DMS 273 treated with DMSO at 0.1 percent for 48 hours (cell line): Measurements from ENCODE around the gene CCL7.

ENCODE experiments used
- DNase-seq: peaks from one replicate; lab custom pipeline; 2025; lab: John Stamatoyannopoulos, UW

The CCL7 gene

DNA sequence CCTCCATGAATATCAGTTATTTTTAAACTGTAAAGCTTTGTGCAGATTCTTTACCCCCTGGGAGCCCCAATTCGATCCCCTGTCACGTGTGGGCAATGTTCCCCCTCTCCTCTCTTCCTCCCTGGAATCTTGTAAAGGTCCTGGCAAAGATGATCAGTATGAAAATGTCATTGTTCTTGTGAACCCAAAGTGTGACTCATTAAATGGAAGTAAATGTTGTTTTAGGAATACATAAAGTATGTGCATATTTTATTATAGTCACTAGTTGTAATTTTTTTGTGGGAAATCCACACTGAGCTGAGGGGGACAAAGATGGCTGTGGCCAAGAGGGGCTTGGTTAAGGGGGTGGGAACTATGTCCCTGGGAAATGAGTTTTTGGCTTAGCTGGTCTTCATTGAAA lies 17.9 kb downstream of the CCL7 start:
- no peak for DNase-seq

- DNase-seq = no peak
These were observed 20.6 kb downstream of the CCL7 start for GRCh38 chr17:34290586-34290985.

DNA sequence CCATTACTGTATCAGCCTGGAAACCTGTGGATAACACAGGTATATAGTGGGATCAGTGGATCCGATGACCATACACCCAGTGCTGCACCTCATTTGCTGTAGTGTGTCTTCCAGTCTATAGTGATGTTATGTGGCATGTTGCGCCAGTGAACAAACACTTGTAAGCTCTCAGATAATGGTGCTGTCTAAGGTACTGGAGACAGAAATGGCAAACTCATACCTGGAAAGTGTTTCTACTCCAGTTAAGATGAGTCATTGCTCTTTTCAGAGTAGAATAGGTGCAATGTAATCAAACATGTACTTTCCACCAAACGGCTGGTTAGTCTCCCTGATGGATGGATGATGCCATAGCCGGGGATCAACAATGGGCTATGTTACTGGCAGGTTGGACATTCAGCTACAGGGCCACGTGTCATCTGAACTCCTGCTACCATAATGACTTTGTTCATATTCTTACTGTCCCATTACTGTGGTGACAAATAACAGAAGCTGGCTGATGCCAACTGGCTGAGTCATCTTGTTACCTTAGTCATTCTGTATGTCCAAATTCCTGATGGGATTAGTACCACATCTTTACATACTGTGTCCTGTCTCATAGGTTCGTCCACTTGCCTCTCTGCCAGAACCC lies 21.8 kb downstream of the CCL7 start:
- DNase-seq = no peak

- no peak for DNase-seq
These were observed 29.0 kb downstream of the CCL7 start for GRCh38 chr17:34299027-34299426.

DNA sequence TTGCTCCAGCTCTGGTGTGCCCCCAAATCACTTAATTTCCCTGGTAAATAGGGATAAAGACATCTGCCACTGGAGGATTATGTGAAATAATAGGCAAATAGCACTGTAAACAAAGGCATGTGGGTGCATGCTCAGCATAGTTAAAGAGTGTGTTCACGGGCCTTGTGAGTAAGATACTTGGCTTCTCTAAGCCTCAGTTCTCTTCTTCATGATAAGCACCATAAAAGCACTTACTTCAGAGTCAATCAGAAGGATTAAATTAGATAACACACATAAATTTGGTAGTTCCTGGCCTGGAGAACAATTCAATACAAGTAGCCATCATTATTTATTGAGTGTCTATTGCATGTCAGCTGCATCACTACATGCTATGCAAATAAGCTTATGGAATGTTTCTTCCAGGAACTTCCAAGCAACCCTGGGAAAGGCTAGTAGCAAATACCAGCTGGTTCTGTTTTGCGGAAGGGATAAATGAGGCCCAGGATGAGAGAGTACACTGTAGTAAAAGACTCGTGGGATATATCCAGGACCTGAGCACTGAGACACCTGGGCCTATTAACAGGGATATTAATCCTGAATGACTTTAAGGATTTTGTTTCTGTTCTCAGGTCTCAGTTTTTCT lies 30.0 kb downstream of the CCL7 start:
- no peak for DNase-seq

GRCh38 chr17:34300652-34301370 lies 30.8 kb downstream of the CCL7 start:
- no peak for DNase-seq

- no peak for DNase-seq
These were observed 32.0 kb downstream of the CCL7 start for GRCh38 chr17:34301986-34302385.

- no peak for DNase-seq
These were observed 32.6 kb downstream of the CCL7 start for GRCh38 chr17:34302636-34303035.

- no peak for DNase-seq
These were observed 33.6 kb downstream of the CCL7 start for GRCh38 chr17:34303606-34304005.

DNA sequence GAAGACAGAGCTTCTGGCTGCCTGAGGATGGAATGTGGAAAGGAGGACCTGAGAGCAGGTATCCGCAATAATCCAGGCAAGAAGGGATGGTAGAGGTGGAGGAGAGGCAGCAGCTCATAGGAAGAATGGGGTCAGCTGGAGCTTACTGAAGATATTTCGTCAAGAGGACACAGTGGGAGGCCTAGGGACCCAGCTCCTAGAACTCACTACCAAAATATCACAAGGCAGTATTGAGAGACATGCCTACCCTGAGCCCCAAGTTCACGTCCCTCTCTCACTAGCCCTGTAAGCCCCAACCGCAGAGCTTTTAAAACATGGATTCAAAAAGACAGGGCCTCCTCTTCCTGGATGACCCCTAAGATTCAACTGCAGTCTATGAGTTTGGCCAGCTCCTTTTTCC lies 35.0 kb downstream of the CCL7 start:
- no peak for DNase-seq

GRCh38 chr17:34305606-34306005 lies 35.6 kb downstream of the CCL7 start:
- no peak for DNase-seq

DNA sequence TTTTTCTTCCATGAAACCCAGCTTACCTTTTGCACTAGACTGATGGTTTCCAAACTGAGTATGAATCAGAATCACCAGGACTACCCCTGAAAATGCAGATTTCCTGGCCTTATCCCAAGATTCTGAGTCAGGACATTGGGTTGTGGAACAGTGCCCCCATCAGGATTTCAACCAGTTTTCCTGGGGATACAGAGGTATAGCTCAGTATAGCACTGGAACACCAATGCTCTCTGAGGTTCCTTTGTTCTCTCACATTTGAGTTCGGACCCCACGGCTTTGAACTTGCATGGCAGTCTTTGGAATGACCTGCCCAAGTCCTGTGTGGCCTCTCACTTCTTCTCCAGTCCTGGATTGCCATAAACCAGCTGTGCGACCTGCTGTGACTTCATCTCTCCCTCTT lies 36.4 kb downstream of the CCL7 start:
- DNase-seq = no peak

DNA sequence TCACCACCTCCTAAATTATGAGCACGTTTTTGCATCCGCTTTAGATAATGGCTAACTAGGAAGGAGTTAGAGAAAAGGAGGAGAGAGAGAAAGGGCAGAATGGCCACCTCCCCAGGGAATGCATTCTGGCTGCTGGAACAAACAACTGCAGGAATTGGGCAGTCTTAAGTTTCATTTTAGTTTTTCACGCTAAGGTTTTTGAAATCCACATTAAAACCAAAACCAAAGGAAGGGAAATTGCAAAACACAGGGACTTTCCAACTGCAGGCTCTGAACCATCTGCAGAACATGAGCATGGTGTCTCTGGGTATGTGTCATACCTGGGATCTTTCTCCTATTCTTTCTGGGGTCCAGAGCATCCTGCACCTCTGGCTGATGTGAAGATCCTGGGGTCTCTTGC lies 37.1 kb downstream of the CCL7 start:
- no peak for DNase-seq

- DNase-seq = no peak
These were observed 38.4 kb downstream of the CCL7 start for GRCh38 chr17:34308371-34308770.

DNA sequence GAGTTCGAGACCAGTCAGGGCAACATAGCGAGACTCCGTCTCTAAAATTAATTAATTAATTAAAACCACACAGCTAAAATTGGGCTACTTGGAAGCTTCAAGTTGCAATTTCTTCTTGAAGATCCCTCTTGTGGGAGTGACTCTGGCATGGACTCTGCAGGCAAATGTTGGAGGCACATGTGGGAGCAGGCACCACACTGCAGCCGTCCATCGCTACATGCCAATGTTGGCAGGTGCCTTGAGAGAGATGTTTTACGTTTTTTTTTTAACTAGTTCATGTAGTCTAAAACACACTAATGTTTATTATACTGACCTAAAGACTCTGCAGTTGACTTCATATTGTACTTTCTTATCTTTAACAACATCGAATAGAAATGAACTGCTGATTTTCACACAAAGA lies 41.3 kb downstream of the CCL7 start:
- DNase-seq = no peak

DNA sequence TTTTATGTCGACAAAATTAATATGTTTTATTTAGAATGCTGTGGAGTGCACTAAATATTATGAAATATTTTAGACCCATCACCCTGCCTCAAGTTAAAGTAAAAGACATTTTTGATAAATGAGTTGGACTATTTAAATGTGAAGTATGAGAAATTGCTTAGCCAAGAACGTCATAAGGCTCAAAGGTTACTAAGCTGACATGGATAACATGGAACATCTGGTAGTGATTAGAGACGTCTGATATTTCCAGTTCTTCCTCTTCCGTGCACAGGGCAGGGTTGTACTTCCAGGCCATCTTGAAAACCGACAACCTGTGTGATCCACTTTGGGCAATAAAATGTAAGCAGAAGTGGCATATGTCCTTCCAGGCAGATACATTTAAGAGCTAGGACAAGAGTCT lies 42.1 kb downstream of the CCL7 start:
- DNase-seq = no peak

- DNase-seq = no peak
These were observed 43.1 kb downstream of the CCL7 start for GRCh38 chr17:34313164-34313563.

DNA sequence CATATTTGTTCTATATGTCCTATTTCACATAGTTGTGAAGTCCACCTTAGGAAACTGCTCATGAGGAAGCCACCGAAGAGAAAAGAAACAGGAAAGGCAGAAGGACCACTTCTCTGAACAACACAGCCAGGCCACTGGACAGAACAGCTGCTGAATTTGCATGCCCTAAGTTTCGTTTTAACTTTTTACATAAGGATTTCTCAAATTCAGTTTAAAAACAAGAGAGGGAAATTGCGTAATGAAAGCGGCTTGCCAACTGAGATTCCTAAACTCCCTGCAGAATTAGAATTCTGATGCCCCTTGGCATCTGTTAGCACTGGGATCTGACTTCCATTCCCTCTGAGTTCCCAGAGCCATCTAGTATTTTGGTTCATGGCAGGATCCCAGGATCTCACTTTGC lies 44.3 kb downstream of the CCL7 start:
- DNase-seq = no peak

DNA sequence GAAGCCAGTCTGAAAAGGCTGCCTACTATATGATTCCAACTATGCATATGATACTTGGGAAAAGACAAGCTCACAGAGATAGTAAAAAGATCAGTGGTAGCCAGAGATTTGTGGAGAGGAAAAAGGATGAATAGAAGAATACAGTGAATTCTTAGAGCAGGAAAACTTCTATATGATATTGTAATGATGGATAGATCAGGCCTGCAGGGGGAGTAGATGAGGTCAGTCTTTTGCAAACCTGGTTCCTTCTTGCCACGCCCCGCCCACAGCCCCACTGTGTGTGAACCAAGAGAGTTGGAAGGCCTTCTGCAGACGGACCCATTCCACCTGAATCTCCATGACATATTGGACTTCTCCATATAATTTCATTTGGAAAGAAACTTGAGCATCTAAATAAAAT lies 48.5 kb downstream of the CCL7 start:
- no peak for DNase-seq

DNA sequence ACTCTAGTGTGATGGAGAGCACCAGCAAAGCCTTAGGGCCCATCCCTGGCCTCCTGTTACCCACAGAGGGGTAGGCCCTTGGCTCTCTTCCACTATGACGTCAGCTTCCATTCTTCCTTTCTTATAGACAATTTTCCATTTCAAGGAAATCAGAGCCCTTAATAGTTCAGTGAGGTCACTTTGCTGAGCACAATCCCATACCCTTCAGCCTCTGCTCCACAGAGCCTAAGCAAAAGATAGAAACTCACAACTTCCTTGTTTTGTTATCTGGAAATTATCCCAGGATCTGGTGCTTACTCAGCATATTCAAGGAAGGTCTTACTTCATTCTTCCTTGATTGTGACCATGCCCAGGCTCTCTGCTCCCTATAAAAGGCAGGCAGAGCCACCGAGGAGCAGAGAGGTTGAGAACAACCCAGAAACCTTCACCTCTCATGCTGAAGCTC lies 49.0 kb downstream of the CCL7 start, which contains the start of gene CCL8:
Gene CCL8 (plus strand): TSS at position 397 of the 445 bp plus-strand sequence. CDS start 67 bp downstream, outside the sequence.
- no peak for DNase-seq
